ENCODE measurements around the gene PID1. TPM values are rescaled to one million over a fixed set of nuclear protein-coding genes. Genes with fewer than 3 reads are reported as not detected.

The PID1 gene
- total RNA-seq, 1 donor from 2014 or later, result 83.2 TPM

GRCh38 chr2:229118336-229118735 lies 152.8 kb downstream of the PID1 start:
- H3K36me3 ChIP-seq, result no peaks in the 10 kb centered on the region
- no peaks in the 10 kb centered on the region for H3K9me3 ChIP-seq
- no peak overlapping the region for H3K27ac ChIP-seq
- no peak overlapping the region for H3K4me3 ChIP-seq
- TF ChIP-seq POLR2AphosphoS5 (IDR thresholded peaks at IDR 0.05; ENCODE audit: insufficient read depth in 1 of 2, low read depth in 1 of 2) (no peak), POLR2A (IDR thresholded peaks at IDR 0.05) (no peak)
- TF ChIP-seq, protein P1, sequence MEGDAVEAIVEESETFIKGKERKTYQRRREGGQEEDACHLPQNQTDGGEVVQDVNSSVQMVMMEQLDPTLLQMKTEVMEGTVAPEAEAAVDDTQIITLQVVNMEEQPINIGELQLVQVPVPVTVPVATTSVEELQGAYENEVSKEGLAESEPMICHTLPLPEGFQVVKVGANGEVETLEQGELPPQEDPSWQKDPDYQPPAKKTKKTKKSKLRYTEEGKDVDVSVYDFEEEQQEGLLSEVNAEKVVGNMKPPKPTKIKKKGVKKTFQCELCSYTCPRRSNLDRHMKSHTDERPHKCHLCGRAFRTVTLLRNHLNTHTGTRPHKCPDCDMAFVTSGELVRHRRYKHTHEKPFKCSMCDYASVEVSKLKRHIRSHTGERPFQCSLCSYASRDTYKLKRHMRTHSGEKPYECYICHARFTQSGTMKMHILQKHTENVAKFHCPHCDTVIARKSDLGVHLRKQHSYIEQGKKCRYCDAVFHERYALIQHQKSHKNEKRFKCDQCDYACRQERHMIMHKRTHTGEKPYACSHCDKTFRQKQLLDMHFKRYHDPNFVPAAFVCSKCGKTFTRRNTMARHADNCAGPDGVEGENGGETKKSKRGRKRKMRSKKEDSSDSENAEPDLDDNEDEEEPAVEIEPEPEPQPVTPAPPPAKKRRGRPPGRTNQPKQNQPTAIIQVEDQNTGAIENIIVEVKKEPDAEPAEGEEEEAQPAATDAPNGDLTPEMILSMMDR (IDR thresholded peaks at IDR 0.05), result no peak
- DNase-seq (ENCODE audit: extremely low spot score in 2 of 2), result no peak
- H3K27me3 ChIP-seq, result no peaks in the 10 kb centered on the region
- no peaks in the 10 kb centered on the region for H3K4me1 ChIP-seq
- intact Hi-C loops (cut with DNase I), result no loop called here

- no peak for DNase-seq (ENCODE audit: extremely low spot score in 2 of 2)
- H3K27ac ChIP-seq, result no peak overlapping the region
- H3K36me3 ChIP-seq, result no peaks in the 10 kb centered on the region
- intact Hi-C loops (cut with DNase I), result no loop called here
- H3K9me3 ChIP-seq, result no peaks in the 10 kb centered on the region
- H3K27me3 ChIP-seq, result no peaks in the 10 kb centered on the region
- TF ChIP-seq POLR2AphosphoS5 (IDR thresholded peaks at IDR 0.05; ENCODE audit: insufficient read depth in 1 of 2, low read depth in 1 of 2) (no peak), POLR2A (IDR thresholded peaks at IDR 0.05) (no peak)
- no peaks in the 10 kb centered on the region for H3K4me1 ChIP-seq
- no peak overlapping the region for H3K4me3 ChIP-seq
These were observed 159.3 kb downstream of the PID1 start for GRCh38 chr2:229111744-229112143.

- TF ChIP-seq POLR2AphosphoS5 (IDR thresholded peaks at IDR 0.05; ENCODE audit: insufficient read depth in 1 of 2, low read depth in 1 of 2) (no peak), POLR2A (IDR thresholded peaks at IDR 0.05) (no peak)
- TF ChIP-seq, protein P1 (IDR thresholded peaks at IDR 0.05), result no peak
- DNase-seq (ENCODE audit: extremely low spot score in 2 of 2), result no peak
- no peaks in the 10 kb centered on the region for H3K9me3 ChIP-seq
- H3K27ac ChIP-seq, result no peak overlapping the region
- H3K4me3 ChIP-seq, result no peak overlapping the region
- intact Hi-C loops (cut with DNase I), result no loop called here
- no peaks in the 10 kb centered on the region for H3K27me3 ChIP-seq
- H3K36me3 ChIP-seq, result no peaks in the 10 kb centered on the region
- H3K4me1 ChIP-seq, result no peaks in the 10 kb centered on the region
These were observed 161.9 kb downstream of the PID1 start for GRCh38 chr2:229109195-229109594.

DNA sequence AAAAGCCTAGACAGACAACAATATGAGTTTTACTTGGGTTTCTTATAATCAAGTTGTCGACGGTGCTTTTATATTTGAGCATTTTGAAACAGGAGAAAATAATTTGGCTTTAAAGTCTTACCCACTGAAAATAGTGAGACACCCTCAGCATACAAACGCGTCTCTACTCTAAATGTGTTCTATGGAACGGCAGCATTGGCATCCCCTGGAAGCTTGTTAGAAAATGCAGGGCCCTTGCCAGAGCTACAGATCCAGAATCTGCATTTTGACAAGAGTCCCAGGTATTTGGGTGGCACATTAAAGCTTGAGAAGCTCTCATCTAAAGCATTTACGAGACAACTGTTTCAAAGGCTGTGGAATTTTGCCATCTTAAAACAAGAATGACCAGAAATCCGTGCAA lies 163.5 kb downstream of the PID1 start:
- H3K4me1 ChIP-seq, result no peaks in the 10 kb centered on the region
- intact Hi-C loops (cut with DNase I), result no loop called here
- TF ChIP-seq POLR2AphosphoS5 (IDR thresholded peaks at IDR 0.05; ENCODE audit: insufficient read depth in 1 of 2, low read depth in 1 of 2) (no peak), POLR2A (IDR thresholded peaks at IDR 0.05) (no peak)
- TF ChIP-seq, protein P1 (IDR thresholded peaks at IDR 0.05), result no peak
- no peak overlapping the region for H3K4me3 ChIP-seq
- DNase-seq (ENCODE audit: extremely low spot score in 2 of 2), result no peak
- no peaks in the 10 kb centered on the region for H3K9me3 ChIP-seq
- no peaks in the 10 kb centered on the region for H3K36me3 ChIP-seq
- no peaks in the 10 kb centered on the region for H3K27me3 ChIP-seq
- H3K27ac ChIP-seq, result no peak overlapping the region

DNA sequence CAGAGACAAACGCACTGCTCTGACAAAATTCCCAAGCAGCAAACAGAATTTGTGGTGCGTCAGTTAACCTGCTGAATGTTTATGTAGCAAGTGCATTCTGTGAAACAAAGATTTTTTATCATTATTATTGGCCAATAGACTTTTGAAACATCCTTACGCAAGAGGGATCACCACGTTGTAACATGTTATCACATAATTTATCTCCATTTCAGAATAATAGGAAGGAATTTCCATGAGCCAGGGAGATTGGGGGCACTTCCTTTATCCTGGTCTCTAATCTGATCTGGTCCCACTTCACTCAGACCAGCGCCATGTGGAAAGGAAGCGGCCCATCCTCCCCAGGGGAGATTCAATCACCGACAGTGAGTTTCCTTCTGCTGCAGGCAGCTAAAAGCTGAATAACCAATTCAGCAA lies 166.1 kb downstream of the PID1 start:
- intact Hi-C loops (cut with DNase I), result no loop called here
- DNase-seq (ENCODE audit: extremely low spot score in 2 of 2), result no peak

More for the DNA sequence above, 166.1 kb downstream of the PID1 start:
- Histone ChIP-seq H3K27me3 (no peaks in the 10 kb centered on the region), H3K4me1 (no peaks in the 10 kb centered on the region), H3K27ac (no peak overlapping the region), H3K4me3 (no peak overlapping the region), H3K9me3 (no peaks in the 10 kb centered on the region), H3K36me3 (no peaks in the 10 kb centered on the region)
- TF ChIP-seq, protein P1 (IDR thresholded peaks at IDR 0.05), result no peak
- TF ChIP-seq POLR2AphosphoS5 (IDR thresholded peaks at IDR 0.05; ENCODE audit: insufficient read depth in 1 of 2, low read depth in 1 of 2) (no peak), POLR2A (IDR thresholded peaks at IDR 0.05) (no peak)
